ENCODE results near the gene C2orf49.

- TF ChIP-seq CTCF (IDR thresholded peaks at IDR 0.05) (no peak), EP300 (IDR thresholded peaks at IDR 0.05) (no peak)
Observed at GRCh38 chr2:105329197-105329554, 8.2 kb upstream of the C2orf49 start.
